H54 (cell line): ENCODE data around the gene DIABLO.

Source experiments
- DNase-seq: peaks from one replicate; pipeline ENCODE4 v3.0.0; 2011; ENCODE audit warnings: low spot score, mixed read lengths; ENCODE audit not compliant: insufficient read length
- FAIRE-seq: peaks from 3 replicates; lab custom pipeline; 2011; peaks lifted over from hg19 to GRCh38; lab: Jason Lieb, UNC
- POLR2A ChIP-seq: IDR thresholded peaks from 2 replicates; pipeline ENCODE4 v1.6.1; 2011; ENCODE audit warnings: low read depth, mild to moderate bottlenecking, low read length

DIABLO gene

GRCh38 chr12:122235741-122236140, 9.9 kb upstream of the DIABLO start:
- DNase-seq (no peak), FAIRE-seq (no peak)
- TF ChIP-seq POLR2A: no peak

GRCh38 chr12:122232691-122233090, 6.8 kb upstream of the DIABLO start:
- no peak for TF ChIP-seq POLR2A
- FAIRE-seq (no peak), DNase-seq (no peak)

GRCh38 chr12:122230798-122231197, 4.9 kb upstream of the DIABLO start:
- TF ChIP-seq POLR2A: no peak
- FAIRE-seq: no peak
- no peak for DNase-seq

GRCh38 chr12:122228092-122228491, 2.2 kb upstream of the DIABLO start:
- no peak for FAIRE-seq
- no peak for DNase-seq
- no peak for TF ChIP-seq POLR2A

GRCh38 chr12:122227341-122227740, 1.5 kb upstream of the DIABLO start:
- no peak for TF ChIP-seq POLR2A
- FAIRE-seq: no peak
- no peak for DNase-seq

GRCh38 chr12:122226366-122227125, 694 bp upstream of the DIABLO start:
- DNase-seq (no peak), FAIRE-seq (no peak)
- no peak for TF ChIP-seq POLR2A

GRCh38 chr12:122216445-122216844, 9.4 kb downstream of the DIABLO start:
- no peak for TF ChIP-seq POLR2A
- no peak for FAIRE-seq
- DNase-seq: no peak

GRCh38 chr12:122215771-122216170, 10.1 kb downstream of the DIABLO start:
- FAIRE-seq (no peak), DNase-seq (no peak)
- no peak for TF ChIP-seq POLR2A

GRCh38 chr12:122208073-122208820, 17.6 kb downstream of the DIABLO start:
- no peak for DNase-seq
- no peak for FAIRE-seq
- TF ChIP-seq POLR2A: no peak

GRCh38 chr12:122207391-122207790, 18.5 kb downstream of the DIABLO start:
- DNase-seq: no peak
- no peak for TF ChIP-seq POLR2A
- FAIRE-seq: no peak

- DNase-seq: no peak
- no peak for TF ChIP-seq POLR2A
- FAIRE-seq: no peak
These were observed 18.9 kb downstream of the DIABLO start for GRCh38 chr12:122206976-122207375.

- no peak for TF ChIP-seq POLR2A
- FAIRE-seq (no peak), DNase-seq (no peak)
These were observed 19.6 kb downstream of the DIABLO start for GRCh38 chr12:122206111-122206881.

GRCh38 chr12:122205053-122205925, 20.6 kb downstream of the DIABLO start:
- FAIRE-seq (no peak), DNase-seq (no peak)
- TF ChIP-seq POLR2A: no peak
